ENCODE measurements around the gene NHLRC2.
"Not testable (repeated sequence)": the region's sequence is repeated elsewhere in the genome, so short reads cannot be mapped to it uniquely, and the experiment has no call there.

The NHLRC2 gene, protein sequence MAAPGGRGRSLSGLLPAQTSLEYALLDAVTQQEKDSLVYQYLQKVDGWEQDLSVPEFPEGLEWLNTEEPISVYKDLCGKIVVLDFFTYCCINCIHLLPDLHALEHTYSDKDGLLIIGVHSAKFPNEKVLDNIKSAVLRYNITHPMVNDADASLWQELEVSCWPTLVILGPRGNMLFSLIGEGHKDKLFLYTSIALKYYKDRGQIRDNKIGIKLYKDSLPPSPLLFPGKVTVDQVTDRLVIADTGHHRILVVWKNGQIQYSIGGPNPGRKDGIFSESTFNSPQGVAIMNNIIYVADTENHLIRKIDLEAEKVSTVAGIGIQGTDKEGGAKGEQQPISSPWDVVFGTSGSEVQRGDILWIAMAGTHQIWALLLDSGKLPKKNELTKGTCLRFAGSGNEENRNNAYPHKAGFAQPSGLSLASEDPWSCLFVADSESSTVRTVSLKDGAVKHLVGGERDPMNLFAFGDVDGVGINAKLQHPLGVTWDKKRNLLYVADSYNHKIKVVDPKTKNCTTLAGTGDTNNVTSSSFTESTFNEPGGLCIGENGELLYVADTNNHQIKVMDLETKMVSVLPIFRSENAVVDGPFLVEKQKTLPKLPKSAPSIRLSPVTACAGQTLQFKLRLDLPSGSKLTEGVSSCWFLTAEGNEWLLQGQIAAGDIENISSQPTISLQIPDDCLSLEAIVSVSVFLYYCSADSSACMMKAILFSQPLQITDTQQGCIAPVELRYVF

DNA sequence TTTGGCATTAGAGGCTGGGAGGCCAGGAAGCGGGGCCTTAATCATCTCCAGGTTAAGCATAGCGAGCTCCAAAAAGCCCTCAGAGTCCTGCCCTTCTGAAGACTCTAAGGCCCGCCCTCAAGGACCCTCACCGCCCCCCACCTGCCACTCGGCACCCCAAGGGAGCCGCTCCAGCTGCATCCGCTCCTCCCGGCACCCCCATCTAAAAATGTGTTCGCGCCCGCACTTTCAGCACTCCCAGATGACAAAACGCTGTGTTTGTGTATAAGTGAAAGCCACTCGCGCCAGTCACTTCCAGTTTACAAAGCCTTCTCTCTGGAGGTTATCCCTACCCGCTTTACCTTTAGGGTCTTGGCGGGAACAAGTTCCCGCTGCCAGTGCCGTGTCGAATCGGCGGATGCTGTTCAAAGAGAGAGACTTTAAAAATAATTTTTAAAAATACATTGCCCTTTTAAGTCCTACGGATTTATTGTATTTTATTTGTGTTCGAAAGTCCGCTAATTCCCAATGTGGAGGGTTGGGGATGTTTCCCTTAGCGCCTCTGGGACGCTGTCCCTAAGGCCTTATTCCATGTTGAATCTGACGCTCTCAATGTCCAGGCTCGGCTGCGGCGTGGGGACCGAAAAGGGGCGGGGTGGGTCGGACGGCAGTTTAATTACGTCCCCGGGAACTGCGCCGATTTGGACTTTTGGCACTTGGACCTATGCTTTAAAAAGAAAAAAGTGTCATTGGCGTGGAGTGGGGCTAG, at the start of gene NHLRC2, which contains the start of gene DCLRE1A:
Gene NHLRC2 (plus strand): TSS at position 649 of the 748 bp plus-strand sequence. CDS start 212 bp downstream, outside the sequence.
Gene DCLRE1A (minus strand): TSS at position 70 of the 748 bp plus-strand sequence. CDS start 900 bp downstream, outside the sequence.
- peak; percentile 57 for DNase-seq (ENCODE audit: low read depth)

DNA sequence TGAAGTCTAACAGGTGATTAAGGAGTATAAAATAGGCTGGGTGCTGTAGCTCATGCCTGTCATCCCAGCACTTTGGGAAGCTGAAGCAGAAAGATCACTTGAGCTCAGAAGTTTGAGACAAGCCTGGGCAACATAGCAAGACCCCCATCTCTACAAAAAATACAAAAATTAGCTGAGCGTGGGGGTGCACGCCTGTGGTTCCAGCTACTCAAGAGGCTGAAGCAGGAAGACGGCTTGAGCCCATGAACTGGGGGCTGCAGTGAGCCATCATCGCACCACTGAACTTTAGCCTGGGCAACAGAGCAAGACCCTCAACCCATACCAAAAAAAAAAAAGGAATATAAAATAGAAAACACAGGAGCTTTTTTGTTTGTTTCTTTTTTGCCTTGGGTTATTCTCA, 48.0 kb upstream of the NHLRC2 start:
- no peak for DNase-seq (ENCODE audit: low read depth)

DNA sequence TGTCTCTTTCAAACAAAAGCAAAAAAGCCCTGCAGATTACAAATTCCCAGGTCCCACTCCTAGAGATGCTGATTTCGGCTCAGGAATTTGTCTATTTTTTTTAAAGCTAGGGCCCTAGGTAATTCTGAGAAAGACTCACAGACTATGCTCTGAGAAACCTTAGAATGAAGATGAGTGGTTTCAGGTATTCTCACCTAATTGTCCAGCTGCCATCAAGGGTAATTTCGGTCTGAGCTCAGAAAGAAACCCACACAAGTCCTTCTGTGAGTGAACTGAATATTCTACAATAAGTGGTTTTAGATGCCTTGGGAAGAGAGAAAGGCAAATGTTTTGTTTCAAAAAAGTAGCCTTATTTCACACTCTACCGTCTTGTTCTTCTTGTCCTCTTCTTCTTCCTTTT, 46.3 kb upstream of the NHLRC2 start:
- no peak for DNase-seq (ENCODE audit: low read depth)

DNA sequence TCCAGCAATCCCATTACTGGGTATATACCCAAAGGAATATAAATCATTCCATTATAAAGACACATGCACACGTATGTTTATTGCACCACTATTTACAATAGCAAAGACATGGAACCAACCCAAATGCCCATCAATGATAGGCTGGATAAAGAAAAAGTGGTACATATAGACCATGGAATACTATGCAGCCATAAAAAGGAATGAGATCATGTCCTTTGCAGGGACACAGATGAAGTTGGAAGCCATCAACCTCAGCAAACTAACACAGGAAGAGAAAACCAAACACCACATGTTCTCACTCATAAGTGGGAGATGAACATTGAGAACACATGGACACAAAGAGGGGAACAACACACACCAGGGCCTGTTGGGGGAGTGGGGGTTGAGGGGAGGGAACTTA, 39.8 kb upstream of the NHLRC2 start:
- DNase-seq (ENCODE audit: low read depth), result not testable (repeated sequence)

DNA sequence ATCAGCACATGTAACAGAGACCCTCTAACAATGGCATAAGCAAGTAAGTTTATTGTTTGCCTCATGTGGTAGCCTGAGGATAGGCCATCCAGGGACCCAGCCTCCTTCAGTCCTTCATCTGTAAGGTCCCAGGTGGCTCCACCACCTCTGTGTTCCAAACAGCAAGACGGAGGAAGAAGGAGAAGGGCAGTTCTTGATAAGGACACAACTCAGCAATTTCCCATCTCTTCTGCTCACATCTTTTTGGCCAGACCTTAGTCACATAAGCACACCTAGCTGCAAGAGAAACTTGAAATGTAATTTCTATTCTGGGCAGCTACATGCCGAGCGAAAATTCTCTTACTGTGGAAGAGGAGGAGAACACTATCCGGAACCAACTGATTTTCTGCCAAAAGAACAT, 34.5 kb upstream of the NHLRC2 start:
- DNase-seq (ENCODE audit: low read depth), result no peak

DNA sequence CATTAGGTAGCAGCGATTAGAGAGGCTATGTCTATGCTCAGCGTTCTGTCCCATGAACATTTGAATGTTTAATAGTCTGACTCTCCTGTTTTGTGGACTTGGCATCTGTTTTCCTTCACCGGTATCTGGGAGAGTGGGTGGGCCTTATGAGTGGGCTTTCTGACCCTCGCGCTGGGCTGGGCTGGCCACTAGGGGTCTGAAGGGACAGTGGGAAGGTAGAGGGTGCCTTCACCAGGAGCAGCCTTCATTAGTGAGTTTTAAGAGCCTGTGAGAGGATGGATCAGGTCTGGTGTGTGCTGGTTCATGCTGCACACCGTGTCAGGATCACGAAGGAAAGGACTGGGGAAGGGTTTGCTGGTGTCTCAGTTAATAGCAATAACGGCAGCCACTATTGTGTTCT, 34.0 kb upstream of the NHLRC2 start:
- DNase-seq (ENCODE audit: low read depth), result no peak

DNA sequence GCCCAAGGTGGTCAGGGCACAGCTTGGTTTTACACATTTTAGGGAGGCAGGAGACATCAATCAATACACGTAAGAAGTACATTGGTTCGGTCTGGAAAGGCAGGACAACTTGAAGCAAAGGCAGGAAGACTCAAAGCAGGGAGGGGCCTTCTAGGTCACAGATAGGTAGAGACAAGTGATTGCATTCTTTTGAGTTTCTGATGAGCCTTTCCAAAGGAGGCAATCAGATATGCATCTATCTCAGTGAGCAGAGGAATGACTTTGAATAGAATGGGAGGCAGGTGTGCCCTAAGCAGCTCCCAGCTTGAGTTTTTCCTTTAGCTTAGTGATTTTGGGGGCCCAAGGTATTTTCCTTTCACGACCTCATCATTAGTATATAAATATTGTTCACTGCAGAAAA, 33.2 kb upstream of the NHLRC2 start:
- not testable (repeated sequence) for DNase-seq (ENCODE audit: low read depth)

DNA sequence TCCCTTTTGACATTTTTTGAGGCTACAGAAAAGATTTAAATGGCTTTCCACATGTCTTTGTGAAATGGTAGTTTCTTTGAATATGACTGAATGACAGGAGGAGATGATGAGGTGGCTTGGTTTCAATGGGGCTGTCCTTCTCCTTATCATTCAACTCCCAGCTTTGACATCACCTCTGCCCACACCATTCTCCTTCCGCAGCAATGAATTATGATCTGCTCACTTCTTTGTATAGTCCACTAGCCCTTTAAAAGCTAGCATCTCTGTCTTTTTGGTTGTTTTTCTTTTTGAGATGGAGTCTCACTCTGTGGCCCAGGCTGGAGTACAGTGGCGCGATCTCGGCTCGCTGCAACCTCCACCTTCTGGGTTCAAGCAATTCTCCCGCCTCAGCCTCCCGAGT, 32.3 kb upstream of the NHLRC2 start:
- no peak for DNase-seq (ENCODE audit: low read depth)

DNA sequence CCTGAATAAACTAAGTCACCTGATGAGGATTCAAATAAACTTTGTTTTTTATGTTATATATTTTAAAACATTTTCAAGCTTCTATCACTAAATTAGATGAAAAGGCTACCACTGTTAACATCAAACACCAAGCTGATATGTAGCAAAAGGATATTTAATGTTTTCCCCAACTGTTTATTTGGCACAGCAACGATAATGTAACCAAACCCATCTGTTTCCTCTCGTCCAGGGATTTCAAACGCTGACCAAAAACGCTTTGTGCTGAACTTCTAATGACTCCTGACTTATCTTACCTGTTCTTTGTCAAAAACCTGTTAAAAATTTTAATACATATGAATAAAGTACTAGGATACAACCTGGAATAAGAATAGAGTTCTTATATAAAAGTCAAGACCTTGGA, 31.1 kb upstream of the NHLRC2 start:
- DNase-seq (ENCODE audit: low read depth), result no peak

DNA sequence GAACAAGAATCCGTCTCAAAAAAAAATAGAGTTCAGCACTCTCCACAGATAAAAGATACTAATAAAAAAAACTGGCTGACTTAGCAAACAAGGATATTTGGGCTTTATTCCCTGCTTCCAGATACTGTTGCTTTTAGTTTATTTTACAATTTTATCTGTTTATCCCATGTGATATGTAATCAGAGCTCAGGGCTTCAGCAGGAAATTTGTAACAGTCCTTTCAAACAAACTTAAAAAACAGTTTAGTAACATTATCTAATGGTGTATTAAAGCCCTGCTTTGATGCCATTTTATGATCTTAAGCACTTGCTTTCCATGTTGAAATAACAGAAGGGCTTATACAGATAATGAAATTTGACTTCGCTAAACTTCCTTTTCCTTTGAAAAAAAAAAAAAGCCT, 28.7 kb upstream of the NHLRC2 start:
- DNase-seq (ENCODE audit: low read depth), result no peak

DNA sequence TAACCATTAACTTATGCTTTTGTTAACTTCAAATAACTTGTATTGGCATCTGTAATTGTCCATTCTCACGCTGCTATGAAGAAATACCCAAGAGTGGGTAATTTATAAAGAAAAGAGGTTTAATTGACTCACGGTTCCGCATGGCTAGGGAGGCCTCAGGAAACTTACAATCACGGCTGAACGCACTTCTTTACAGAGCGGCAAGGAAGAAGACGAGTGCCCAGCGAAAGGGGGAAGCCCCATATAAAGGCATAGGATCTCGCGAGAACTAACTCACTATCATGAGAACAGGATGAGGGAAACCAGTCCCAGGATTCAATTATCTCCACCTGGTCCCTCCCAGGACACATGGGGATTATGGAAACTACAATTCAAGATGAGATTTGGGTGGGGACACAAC, 25.9 kb upstream of the NHLRC2 start:
- DNase-seq (ENCODE audit: low read depth), result not testable (repeated sequence)

DNA sequence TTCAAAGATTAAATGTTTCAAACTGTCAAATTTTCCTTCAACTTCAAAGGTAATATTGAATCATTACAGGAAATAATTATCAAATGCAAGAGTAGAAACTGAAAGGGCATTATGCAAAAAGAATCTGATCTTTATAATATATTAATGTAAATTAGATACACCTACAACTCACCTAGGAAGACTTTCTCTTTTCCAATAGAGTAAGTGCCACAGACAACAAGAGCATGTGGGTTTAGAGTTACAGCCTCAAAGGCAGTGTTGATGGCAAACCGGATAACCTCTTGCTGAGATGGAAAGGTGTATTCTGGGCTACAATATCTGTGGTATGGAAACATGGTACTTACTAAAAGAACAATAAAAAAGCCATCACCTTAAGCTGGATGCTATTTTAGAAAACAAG, 12.3 kb upstream of the NHLRC2 start:
- DNase-seq (ENCODE audit: low read depth), result no peak

DNA sequence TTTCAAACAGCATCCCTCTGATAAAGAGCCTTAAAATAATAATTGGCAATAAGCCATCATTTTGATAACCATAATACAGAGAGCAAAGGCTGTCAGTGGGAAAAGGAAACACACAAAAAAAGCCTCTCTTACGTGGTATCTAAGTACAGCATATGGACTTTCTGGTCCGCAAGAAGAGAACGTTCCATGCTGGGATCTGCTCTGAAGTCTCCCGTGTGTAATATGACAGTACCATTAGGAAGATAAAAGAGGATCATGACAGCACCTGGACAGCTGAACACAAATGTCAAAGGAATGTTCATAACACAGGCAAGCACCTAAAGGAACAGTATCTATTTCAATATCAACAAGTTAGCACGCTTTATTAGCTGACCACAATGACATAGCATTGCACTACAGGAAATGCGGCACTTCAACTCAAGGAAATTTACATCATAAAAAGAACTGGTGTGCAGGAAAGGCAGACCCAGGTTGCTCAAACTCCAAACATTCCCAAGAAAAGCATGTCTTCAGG, 10.4 kb upstream of the NHLRC2 start:
- DNase-seq (ENCODE audit: low read depth), result no peak

DNA sequence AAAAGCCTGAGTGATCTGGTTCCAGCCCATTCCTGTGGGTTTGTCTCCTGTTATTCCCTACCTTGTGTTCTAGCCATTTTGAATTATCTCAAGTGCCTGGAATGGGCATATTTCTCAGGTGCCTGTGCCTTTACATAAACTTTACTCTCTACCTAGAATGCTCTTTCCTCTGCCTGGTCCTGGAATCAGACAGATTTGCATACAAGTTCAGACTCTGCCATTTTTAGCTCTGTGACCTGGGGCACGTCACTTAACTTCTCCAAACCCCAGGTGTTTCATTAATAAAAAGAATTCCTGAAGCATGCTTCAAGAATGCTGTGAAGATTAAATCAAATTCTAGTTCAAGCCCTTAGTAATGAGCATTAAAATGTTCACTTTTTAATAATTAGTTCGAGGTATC, 8.4 kb upstream of the NHLRC2 start:
- DNase-seq (ENCODE audit: low read depth), result no peak

DNA sequence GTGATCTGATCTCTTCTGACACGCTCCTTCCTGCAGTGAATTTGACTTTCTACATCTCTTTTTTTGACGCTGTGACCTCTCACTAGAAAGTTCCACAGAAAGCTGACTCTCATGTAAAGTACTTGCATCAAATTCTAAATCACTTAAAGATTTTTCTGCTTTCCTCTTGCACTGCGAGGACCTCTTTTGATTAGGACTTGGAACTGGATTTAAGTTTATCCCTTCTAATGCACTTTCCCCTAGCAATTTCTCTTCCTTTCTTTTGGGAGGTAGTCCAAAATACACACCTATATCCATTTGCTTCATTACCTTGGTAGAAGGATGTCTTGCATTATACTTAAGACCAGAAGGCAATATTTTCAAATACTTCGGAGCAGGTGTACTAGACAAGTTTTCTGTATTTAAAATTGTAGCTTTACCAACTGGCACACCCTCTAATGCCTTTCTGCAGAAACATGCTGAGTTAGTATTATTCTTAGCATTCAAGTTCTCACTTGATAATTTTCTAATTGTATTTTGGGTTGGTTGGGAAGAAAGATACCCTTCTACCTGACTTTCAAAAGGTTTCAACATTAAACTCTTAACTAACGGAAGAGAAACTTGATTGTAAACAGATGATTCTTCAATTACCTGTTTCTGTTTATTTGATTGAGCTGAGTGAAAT, 5.2 kb upstream of the NHLRC2 start:
- DNase-seq (ENCODE audit: low read depth), result no peak

DNA sequence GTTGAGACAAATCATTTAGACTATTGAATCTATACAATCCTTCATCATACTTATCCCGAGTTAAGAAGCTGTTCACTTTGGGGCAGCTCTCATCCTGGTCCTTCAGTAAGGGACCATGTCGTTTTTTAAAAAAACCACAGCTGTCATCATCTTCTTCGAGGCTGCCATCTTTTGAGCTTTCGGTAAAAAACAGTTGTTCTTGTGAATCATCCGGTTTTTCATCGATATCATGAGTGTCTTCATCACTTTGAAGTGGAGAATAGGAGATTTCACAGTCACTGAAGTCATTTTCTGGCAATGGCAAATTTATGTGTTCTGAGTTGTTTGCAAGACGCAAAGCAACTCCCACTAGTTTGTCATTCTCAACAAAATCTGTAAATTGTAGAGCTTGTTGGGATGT, 4.5 kb upstream of the NHLRC2 start:
- no peak for DNase-seq (ENCODE audit: low read depth)

DNA sequence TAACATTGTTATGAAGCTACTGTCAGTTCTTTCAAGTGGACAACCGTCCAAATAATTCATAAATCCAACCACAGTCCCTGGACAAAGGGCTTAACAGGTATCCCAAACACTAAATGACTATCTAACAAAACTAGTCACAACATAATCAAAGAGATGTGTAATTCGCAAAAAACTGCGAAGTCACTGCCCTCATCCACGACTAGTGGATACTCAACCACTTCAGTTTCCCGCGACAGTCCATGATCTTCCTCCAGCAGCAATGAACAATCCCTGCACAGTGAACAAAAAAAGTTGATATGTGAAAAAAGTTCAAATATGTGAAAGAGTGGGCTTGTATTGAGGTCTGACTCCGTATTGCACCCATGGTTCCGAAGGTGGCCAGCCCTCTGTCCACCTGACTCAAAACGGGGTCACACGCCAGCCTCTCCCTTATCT, 866 bp upstream of the NHLRC2 start:
- no peak for DNase-seq (ENCODE audit: low read depth)

DNA sequence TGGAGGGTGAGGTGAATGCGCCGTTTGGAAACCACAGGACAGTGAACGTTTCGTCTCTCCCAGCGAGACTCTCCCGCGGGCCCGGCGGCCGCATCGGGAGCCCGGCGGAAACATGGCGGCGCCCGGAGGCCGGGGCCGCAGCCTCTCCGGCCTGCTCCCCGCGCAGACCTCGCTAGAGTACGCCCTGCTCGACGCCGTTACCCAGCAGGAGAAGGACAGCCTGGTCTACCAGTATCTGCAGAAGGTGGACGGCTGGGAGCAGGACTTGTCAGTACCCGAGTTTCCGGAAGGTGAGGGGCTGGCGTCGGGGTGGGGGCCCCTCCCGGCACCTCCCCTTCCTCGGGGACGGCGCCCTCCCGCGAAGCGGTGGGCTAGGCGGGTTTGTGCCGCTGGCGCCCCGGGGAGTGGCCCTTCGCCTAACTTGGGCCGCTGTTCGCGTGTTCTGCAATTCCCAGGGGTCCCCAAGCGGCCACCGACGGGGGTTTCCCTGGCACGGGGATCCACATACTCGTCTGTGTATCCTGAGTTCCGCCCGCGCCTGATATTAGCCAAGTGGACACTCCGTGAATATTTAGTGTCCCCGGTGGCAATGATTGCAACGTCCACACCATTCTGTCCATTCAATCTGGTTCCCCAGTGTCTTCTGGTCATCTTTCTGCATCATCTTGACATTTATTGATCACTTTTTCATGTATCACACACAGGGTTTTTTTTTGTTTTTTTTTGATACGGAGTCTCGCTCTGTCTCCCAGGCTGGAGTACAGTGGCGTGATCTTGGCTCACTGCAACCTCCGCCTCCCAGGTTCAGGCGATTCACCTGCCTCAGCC, 514 bp downstream of the NHLRC2 start:
- DNase-seq (ENCODE audit: low read depth), result peak; percentile 42

DNA sequence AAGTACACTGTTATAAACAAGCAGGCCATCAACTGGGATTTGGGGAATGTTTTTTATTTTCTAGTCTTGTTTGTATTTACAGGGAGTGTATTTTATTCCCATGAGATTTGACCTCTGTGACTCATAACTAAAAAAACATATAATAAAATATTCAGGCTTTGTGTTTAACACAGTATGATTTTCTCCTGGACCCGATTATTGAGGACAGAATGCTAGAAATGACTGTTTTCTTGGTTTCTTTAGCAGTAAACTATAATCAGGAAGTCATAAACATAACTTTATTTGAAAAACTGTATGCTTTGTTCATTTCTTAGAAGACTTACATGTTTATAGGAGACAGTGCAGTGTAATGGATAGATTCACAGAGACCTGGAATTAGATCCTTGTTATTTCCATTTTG, 2.1 kb downstream of the NHLRC2 start:
- DNase-seq (ENCODE audit: low read depth), result no peak

DNA sequence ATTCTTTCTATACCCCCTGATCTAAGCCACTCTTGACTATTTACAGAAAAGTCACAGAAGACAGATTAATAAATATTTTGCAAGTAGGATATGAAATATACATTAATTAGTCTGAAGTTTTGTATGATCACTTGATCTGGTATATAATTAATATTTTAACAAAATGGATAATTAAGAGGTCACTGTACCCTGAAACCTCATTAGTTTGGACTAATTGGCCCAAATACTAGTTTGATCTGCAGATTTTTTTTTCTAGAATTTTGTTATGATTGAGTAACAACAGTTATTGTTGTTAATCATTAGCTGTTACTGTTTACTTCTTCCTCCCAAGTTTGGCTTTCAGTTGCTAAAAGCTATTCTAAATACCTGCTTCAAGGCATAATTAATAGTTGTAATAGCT, 2.7 kb downstream of the NHLRC2 start:
- no peak for DNase-seq (ENCODE audit: low read depth)

DNA sequence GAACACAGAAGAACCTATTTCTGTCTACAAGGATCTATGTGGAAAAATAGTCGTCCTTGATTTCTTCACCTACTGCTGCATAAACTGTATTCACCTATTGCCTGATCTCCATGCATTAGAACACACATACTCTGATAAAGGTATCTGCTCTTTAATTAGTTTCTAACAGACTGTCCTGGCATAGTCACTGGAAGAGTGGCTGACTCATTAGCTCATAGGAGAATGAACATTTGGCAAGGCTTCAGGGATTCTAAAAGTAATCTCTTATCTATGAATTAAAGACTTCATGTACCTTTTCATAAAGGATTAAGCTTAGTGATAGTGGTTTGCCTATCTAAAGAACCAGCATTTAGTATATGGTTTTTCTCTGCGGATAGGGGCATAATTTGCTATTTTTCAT, 4.1 kb downstream of the NHLRC2 start:
- no peak for DNase-seq (ENCODE audit: low read depth)
